Measurements from ENCODE around the gene SMIM20. TPM values are rescaled to one million over a fixed set of nuclear protein-coding genes. Genes with fewer than 3 reads are reported as not detected.

Gene SMIM20
- total and polyA plus RNA-seq, 2 experiments from 2014 or later = 35.6 to 53.0 TPM

DNA sequence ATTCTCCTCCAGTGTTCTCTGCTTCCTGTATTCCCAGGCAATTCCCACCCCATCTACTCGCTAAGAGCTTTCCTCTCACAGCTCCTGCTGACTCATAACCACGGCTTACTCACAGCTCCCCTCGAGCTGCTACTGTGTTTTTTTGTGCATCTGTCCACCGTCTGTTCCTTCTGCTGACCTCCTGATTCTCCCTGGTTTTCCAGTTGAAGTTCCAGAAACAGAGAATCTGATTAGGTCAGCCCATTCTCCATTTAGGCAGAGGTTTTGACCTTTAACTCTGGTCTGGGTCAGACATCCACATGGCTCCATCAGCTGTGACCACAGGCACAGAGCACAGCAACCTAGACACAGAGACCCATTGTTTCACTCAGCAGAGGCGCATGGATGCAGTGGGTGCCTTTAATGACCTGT, 5.5 kb upstream of the SMIM20 start:
- peaks cover 17% of the 10 kb centered on the region; the same call in 1 of the 2 replicates for H3F3A ChIP-seq (ENCODE audit: insufficient read depth)
- H3K36me3 ChIP-seq (ENCODE audit: low read depth) = no peaks in the 10 kb centered on the region
- H3K79me2 ChIP-seq (ENCODE audit: insufficient read depth) = no peaks in the 10 kb centered on the region
- no peaks in the 10 kb centered on the region for H3K9me2 ChIP-seq (ENCODE audit: insufficient read depth)
- H3K27ac ChIP-seq = peak overlapping the region; percentile 31
- no peak overlapping the region for H2AFZ ChIP-seq
- 20 to 21% methylated on average over 5 of the region's 5 CpGs for WGBS, 2 experiments (ENCODE audit: low coverage in 1 of 2, low lambda C conversion rate in 2 of 2, missing lambda C conversion rate in 2 of 2)
- TF ChIP-seq EZH2phosphoT487 (IDR thresholded peaks at IDR 0.05; ENCODE audit: insufficient read depth, low read depth) (no peak), EZH2 (IDR thresholded peaks at IDR 0.05; ENCODE audit: insufficient read depth, poor library complexity, severe bottlenecking) (no peak)
- DNase-seq = peak; percentile 96
- peaks cover 11% of the 10 kb centered on the region; the same call in 1 of the 2 replicates for H3K4me1 ChIP-seq (ENCODE audit: insufficient read depth)
- H4K20me1 ChIP-seq (ENCODE audit: insufficient read depth) = no peaks in the 10 kb centered on the region
- H3K4me3 ChIP-seq = no peak overlapping the region
- no peak overlapping the region for H3K9ac ChIP-seq
- no peaks in the 10 kb centered on the region for H3K9me3 ChIP-seq (ENCODE audit: low read depth)
- H3K27me3 ChIP-seq (replicated peaks; ENCODE audit: insufficient read depth) = no peaks in the 10 kb centered on the region
- in situ Hi-C loops (cut with MboI) = no loop called here
- peak overlapping the region; percentile 19 for H3K4me2 ChIP-seq (ENCODE audit: unreplicated experiment)

DNA sequence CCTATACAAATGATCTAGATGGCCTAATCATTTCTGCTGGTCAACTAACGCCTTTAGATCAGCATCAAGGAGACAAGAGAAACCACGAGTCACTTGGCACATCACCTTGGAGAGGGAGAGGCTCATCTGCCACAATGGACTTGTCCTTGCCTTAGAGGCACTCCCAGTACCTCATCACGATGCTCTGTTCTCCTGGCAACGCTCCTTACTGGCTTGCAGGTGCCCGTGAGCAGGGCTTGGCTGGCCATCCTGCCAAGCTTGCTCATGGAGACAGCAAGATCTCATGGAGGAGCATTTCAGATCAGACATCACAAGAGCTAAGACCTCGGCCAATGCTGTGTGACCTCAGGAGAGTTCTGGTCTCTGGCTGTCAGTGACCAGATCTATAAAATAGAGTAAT, 2.7 kb upstream of the SMIM20 start:
- in situ Hi-C loops (cut with MboI) = no loop called here
- Histone ChIP-seq H4K20me1 (ENCODE audit: insufficient read depth) (no peaks in the 10 kb centered on the region), H3K9ac (no peak overlapping the region), H3K4me3 (no peak overlapping the region), H3F3A (ENCODE audit: insufficient read depth) (peaks cover 17% of the 10 kb centered on the region; the same call in 1 of the 2 replicates), H3K4me1 (ENCODE audit: insufficient read depth) (peaks cover 20% of the 10 kb centered on the region), H3K27ac (no peak overlapping the region), H3K9me3 (ENCODE audit: low read depth) (no peaks in the 10 kb centered on the region), H3K9me2 (ENCODE audit: insufficient read depth) (no peaks in the 10 kb centered on the region), H3K79me2 (ENCODE audit: insufficient read depth) (peaks cover 16% of the 10 kb centered on the region), H3K36me3 (ENCODE audit: low read depth) (no peaks in the 10 kb centered on the region), H2AFZ (no peak overlapping the region), H3K27me3 (replicated peaks; ENCODE audit: insufficient read depth) (no peaks in the 10 kb centered on the region), H3K4me2 (ENCODE audit: unreplicated experiment) (no peak overlapping the region)
- WGBS, 2 experiments (ENCODE audit: low coverage in 1 of 2, low lambda C conversion rate in 2 of 2, missing lambda C conversion rate in 2 of 2) = 76 to 77% methylated on average over 6 of the region's 6 CpGs
- TF ChIP-seq EZH2phosphoT487 (IDR thresholded peaks at IDR 0.05; ENCODE audit: insufficient read depth, low read depth) (no peak), EZH2 (IDR thresholded peaks at IDR 0.05; ENCODE audit: insufficient read depth, poor library complexity, severe bottlenecking) (no peak)
- DNase-seq = no peak

DNA sequence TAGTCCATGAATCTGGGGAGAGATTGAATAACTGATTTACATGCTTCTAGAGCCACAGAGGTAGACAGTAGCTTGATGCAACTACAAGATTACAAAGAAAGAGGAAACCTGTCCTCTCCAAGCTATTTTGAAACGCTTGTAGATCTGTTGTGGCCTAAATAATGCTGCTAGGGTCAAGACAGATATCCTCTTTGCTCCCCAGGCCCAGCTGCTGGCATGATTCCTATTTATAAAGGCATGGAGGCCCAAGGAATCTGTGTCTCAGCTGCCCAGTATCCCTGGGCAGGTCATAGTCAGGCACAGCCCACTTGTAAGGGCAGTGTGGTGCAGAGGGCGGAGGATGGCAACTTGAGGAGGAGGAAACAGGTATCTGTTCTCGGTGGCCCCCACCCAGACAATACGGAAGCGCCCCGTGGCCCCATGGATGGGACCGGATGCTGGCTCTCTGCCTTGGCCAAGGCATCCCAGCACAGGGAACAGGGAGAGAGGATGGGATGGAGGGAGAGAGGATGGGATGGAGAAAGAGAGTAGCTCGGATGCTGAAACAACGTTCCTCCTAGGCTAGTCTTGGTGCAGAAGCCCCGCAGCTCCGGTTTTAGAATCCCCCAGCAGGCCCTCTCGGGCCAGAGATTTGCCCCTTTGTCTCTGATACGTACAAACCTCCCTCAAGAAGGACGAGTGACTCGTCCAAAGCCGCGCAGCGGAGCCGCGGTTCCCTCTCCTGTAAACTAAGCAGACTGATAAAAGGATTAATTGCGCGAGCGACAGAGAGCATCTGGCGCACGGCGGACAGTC, 767 bp upstream of the SMIM20 start:
- no peaks in the 10 kb centered on the region for H4K20me1 ChIP-seq (ENCODE audit: insufficient read depth)
- peaks cover 14% of the 10 kb centered on the region; the same call in 1 of the 2 replicates for H3F3A ChIP-seq (ENCODE audit: insufficient read depth)
- H3K27me3 ChIP-seq (replicated peaks; ENCODE audit: insufficient read depth) = no peaks in the 10 kb centered on the region
- H3K9me2 ChIP-seq (ENCODE audit: insufficient read depth) = no peaks in the 10 kb centered on the region
- peak overlapping the region; percentile 91 for H3K9ac ChIP-seq
- TF ChIP-seq EZH2phosphoT487 (IDR thresholded peaks at IDR 0.05; ENCODE audit: insufficient read depth, low read depth) (no peak), EZH2 (IDR thresholded peaks at IDR 0.05; ENCODE audit: insufficient read depth, poor library complexity, severe bottlenecking) (no peak)
- peak overlapping the region; percentile 89 for H3K4me3 ChIP-seq
- peak overlapping the region; percentile 98 for H2AFZ ChIP-seq
- H3K4me2 ChIP-seq (ENCODE audit: unreplicated experiment) = peak overlapping the region; percentile 98
- H3K27ac ChIP-seq = peak overlapping the region; percentile 84
- no peaks in the 10 kb centered on the region for H3K9me3 ChIP-seq (ENCODE audit: low read depth)
- H3K4me1 ChIP-seq (ENCODE audit: insufficient read depth) = peaks cover 16% of the 10 kb centered on the region
- DNase-seq = no peak
- 12 to 13% methylated on average over 26 of the region's 26 CpGs for WGBS, 2 experiments (ENCODE audit: low coverage in 1 of 2, low lambda C conversion rate in 2 of 2, missing lambda C conversion rate in 2 of 2)
- in situ Hi-C loops (cut with MboI) = no loop called here
- no peaks in the 10 kb centered on the region for H3K36me3 ChIP-seq (ENCODE audit: low read depth)
- H3K79me2 ChIP-seq (ENCODE audit: insufficient read depth) = peaks cover 34% of the 10 kb centered on the region

DNA sequence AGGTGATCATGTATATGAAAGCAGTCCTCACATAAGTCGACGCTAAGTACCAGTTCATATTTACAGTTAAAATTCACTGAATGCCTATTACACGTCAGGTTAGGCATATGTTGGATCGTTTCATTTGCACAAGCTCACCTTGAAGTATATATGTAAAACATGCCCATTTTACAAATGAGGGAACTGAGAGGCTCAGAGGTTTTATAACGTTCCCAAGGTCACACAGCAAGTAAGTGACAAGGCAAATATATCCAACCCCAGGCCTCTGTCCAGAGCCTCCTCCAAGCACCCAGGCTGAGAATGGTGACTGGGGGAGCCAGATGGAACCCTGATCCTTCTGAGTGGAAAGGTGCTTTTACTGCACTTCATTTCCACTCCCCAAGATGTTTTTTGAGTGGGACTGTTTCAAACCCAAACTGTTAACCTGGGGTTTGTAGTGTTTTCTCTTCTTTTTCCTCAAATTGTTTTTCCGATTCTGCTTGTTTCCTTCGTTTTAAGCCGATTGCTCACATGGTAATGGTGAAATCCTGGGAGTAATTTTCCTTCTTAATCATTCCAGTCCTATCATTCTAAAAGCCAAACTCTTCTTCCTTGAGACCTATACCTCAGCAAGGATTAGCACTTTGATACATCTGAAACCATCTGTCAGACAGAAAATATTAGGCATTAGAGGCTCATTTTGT, 791 bp downstream of the SMIM20 start:
- peak; percentile 55 for DNase-seq
- Histone ChIP-seq H3K4me3 (peak overlapping the region; percentile 89), H2AFZ (peak overlapping the region; percentile 98), H4K20me1 (ENCODE audit: insufficient read depth) (no peaks in the 10 kb centered on the region), H3K9me3 (ENCODE audit: low read depth) (no peaks in the 10 kb centered on the region), H3K36me3 (ENCODE audit: low read depth) (no peaks in the 10 kb centered on the region), H3K27ac (peak overlapping the region; percentile 84), H3K9me2 (ENCODE audit: insufficient read depth) (no peaks in the 10 kb centered on the region), H3K79me2 (ENCODE audit: insufficient read depth) (peaks cover 37% of the 10 kb centered on the region), H3K9ac (peak overlapping the region; percentile 91), H3K4me2 (ENCODE audit: unreplicated experiment) (peak overlapping the region; percentile 88), H3K27me3 (replicated peaks; ENCODE audit: insufficient read depth) (no peaks in the 10 kb centered on the region), H3F3A (ENCODE audit: insufficient read depth) (no peaks in the 10 kb centered on the region), H3K4me1 (ENCODE audit: insufficient read depth) (peaks cover 12% of the 10 kb centered on the region)
- in situ Hi-C loops (cut with MboI) = no loop called here
- WGBS, 2 experiments (ENCODE audit: low coverage in 1 of 2, low lambda C conversion rate in 2 of 2, missing lambda C conversion rate in 2 of 2) = 32% methylated on average over 8 of the region's 8 CpGs
- TF ChIP-seq EZH2phosphoT487 (IDR thresholded peaks at IDR 0.05; ENCODE audit: insufficient read depth, low read depth) = no peak
- no peak for TF ChIP-seq EZH2 (IDR thresholded peaks at IDR 0.05; ENCODE audit: insufficient read depth, poor library complexity, severe bottlenecking)
